HCT116 (cell line): ENCODE data around the gene LIN54. TPM values are rescaled to one million over a fixed set of nuclear protein-coding genes. Genes with fewer than 3 reads are reported as not detected.

Experiments
- ATAC-seq: fragments of 200-7000 bp; cut with Tn5 transposase; 2 replicates; pipeline ENCODE4 v1.9.1; 2020; ENCODE audit warnings: mild to moderate bottlenecking, moderate library complexity
- BruUV-seq: library from RNA; stranded (reverse); fragments of 400-500 nt; replicated peaks from 2 replicates; lab custom pipeline; 2021; lab: Mats Ljungman, UMichigan
- CTCF ChIA-PET: fragments of 300-600 bp; sonication (Branson Sonifier 250); formaldehyde crosslinking; loops from one replicate; lab custom pipeline; 2021; ENCODE audit warnings: antibody characterized with exemption; lab: Charles Lee
- POLR2A ChIA-PET: fragments of 300-600, 350-600 bp; sonication (Branson Sonifier 250); formaldehyde crosslinking; loops from one replicate; lab custom pipeline; 2021; ENCODE audit warnings: antibody characterized with exemption; lab: Charles Lee
- RAD21 ChIA-PET, 2 experiments: fragments of 300-600 bp; sonication (Branson Sonifier 250); formaldehyde crosslinking; loops; one replicate each; lab custom pipeline; 2023; ENCODE audit warnings: low total read pairs in 2 of 2; ENCODE audit not compliant: uncharacterized antibody in 2 of 2, unreplicated experiment in 2 of 2, low non-redundant PET in 1 of 2; lab: Charles Lee
- DNase-seq: peaks from one replicate; pipeline ENCODE4 v3.0.0-alpha.2; 2010; ENCODE audit warnings: low read depth, low spot score
- H2AFZ ChIP-seq: fragments of 200-600 bp; shearing (Covaris generic), sonication (generic); 2 replicates; pipeline ENCODE4 v1.6.1; 2017; ENCODE audit warnings: low read depth, mixed run types, mixed read lengths, antibody characterized with exemption, low read length; ENCODE audit not compliant: poor library complexity, severe bottlenecking
- H3K27ac ChIP-seq: 2 replicates; pipeline ENCODE4 v1.5.1; 2012; ENCODE audit warnings: low read depth, low read length
- H3K27me3 ChIP-seq: fragments of 200-600 bp; sonication (generic); 2 replicates; pipeline ENCODE4 v1.6.1; 2016; ENCODE audit warnings: mixed run types, low read length, mixed read lengths; ENCODE audit not compliant: insufficient read depth
- H3K36me3 ChIP-seq, 2 experiments: fragments of 200-500 bp in 1 of 2; fragments of 200-600 bp in 1 of 2; sonication (Bioruptor generic) in 1 of 2; sonication (generic) in 1 of 2; 2 replicates each; pipeline versions ENCODE4 v1.5.1 to v1.6.1; 2014 to 2016; ENCODE audit warnings: low read length in 2 of 2, inconsistent platforms in 1 of 2, mixed read lengths in 1 of 2, mixed run types in 1 of 2; ENCODE audit not compliant: insufficient read depth in 2 of 2, control insufficient read depth in 1 of 2
- H3K4me1 ChIP-seq, 2 experiments: fragments of 200-600 bp in 1 of 2; sonication (generic) in 1 of 2; 2 replicates each; pipeline versions ENCODE4 v1.5.1 to v1.6.1; 2012 to 2017; ENCODE audit warnings: low read length in 2 of 2, inconsistent platforms in 1 of 2, mild to moderate bottlenecking in 1 of 2, mixed read lengths in 1 of 2, mixed run types in 1 of 2, moderate library complexity in 1 of 2; ENCODE audit not compliant: insufficient read depth in 2 of 2, control insufficient read depth in 1 of 2
- H3K4me2 ChIP-seq: fragments of 200-600 bp; sonication (generic); 2 replicates; pipeline ENCODE4 v1.6.1; 2017; ENCODE audit warnings: mixed run types, low read length, mixed read lengths
- H3K4me3 ChIP-seq, 2 experiments: fragments of 200-600 bp in 1 of 2; sonication (generic) in 1 of 2; replicated peaks in 1 of 2; 2 replicates each; pipeline ENCODE4 v1.5.1; 2011 to 2016; ENCODE audit warnings: low read length in 2 of 2, control low read depth in 1 of 2, low read depth in 1 of 2, mild to moderate bottlenecking in 1 of 2, mixed read lengths in 1 of 2, mixed run types in 1 of 2
- H3K79me2 ChIP-seq: fragments of 200-600 bp; sonication (generic); 2 replicates; pipeline ENCODE4 v1.6.1; 2017; ENCODE audit warnings: mild to moderate bottlenecking, mixed run types, low read length, moderate library complexity, mixed read lengths; ENCODE audit not compliant: insufficient read depth
- H3K9ac ChIP-seq: fragments of 200-600 bp; sonication (generic); 2 replicates; pipeline ENCODE4 v1.6.1; 2016; ENCODE audit warnings: low read length, mixed read lengths
- H3K9me2 ChIP-seq: fragments of 200-600 bp; sonication (generic), shearing (Covaris generic); 2 replicates; pipeline ENCODE4 v1.6.1; 2017; ENCODE audit warnings: mixed run types, mild to moderate bottlenecking, moderate library complexity; ENCODE audit not compliant: insufficient read depth
- H3K9me3 ChIP-seq, 2 experiments: fragments of 200-500 bp in 1 of 2; fragments of 200-600 bp in 1 of 2; sonication (Bioruptor generic) in 1 of 2; sonication (generic) in 1 of 2; 2 replicates each; pipeline ENCODE4 v1.6.1; 2014 to 2017; ENCODE audit warnings: low read length in 2 of 2, mixed read lengths in 2 of 2, inconsistent platforms in 1 of 2, low read depth in 1 of 2, mild to moderate bottlenecking in 1 of 2, mixed run types in 1 of 2, moderate library complexity in 1 of 2; ENCODE audit not compliant: control insufficient read depth in 1 of 2, insufficient read depth in 1 of 2
- H4K20me1 ChIP-seq: fragments of 200-600 bp; sonication (generic), shearing (Covaris generic); 2 replicates; pipeline ENCODE4 v1.6.1; 2017; ENCODE audit warnings: mixed run types, mild to moderate bottlenecking, moderate library complexity; ENCODE audit not compliant: insufficient read depth
- CEBPB ChIP-seq: IDR thresholded peaks from 2 replicates; pipeline ENCODE4 v1.6.1; 2012; ENCODE audit warnings: low read depth
- ELF1 ChIP-seq: IDR thresholded peaks from 2 replicates; pipeline ENCODE4 v1.6.1; 2012; ENCODE audit warnings: low read depth, borderline replicate concordance
- EZH2 ChIP-seq: fragments of 200-600 bp; sonication (generic); IDR thresholded peaks from 2 replicates; pipeline ENCODE4 v1.6.1; 2017; ENCODE audit warnings: antibody characterized with exemption, mixed run types
- FOSL1 ChIP-seq: IDR thresholded peaks from 2 replicates; pipeline ENCODE4 v1.6.1; 2012; ENCODE audit warnings: low read depth
- RAD21 ChIP-seq: IDR thresholded peaks from 2 replicates; pipeline ENCODE4 v1.6.1; 2012; ENCODE audit warnings: low read depth, mild to moderate bottlenecking
- TCF7L2 ChIP-seq: IDR thresholded peaks from 2 replicates; pipeline ENCODE4 v1.7.0; 2011; ENCODE audit warnings: borderline replicate concordance, inconsistent platforms; ENCODE audit not compliant: insufficient read depth, insufficient read length; ENCODE audit errors: extremely low read depth
- ZBTB33 ChIP-seq: IDR thresholded peaks from 2 replicates; pipeline ENCODE4 v1.6.1; 2011; ENCODE audit warnings: mild to moderate bottlenecking, low read length, moderate library complexity; ENCODE audit not compliant: insufficient replicate concordance; ENCODE audit errors: extremely low read depth
- intact Hi-C: fragments of 100-400 bp; cut with micrococcal nuclease; formaldehyde crosslinking; loops from 2 replicates; pipeline ENCODE4 v1.10.0; 2022
- total RNA-seq: library from RNA; stranded (reverse); gene quantifications from one replicate; pipeline ENCODE4 v1.2.1, GENCODE V29; 2021; ENCODE audit not compliant: unreplicated experiment

The LIN54 gene
- total RNA-seq, 1 experiment from 2014 or later: 15.6 TPM

- TF ChIP-seq EZH2: no peak
Measured at GRCh38 chr4:82983444-82983843, 27.2 kb downstream of the LIN54 start (continued).

- intact Hi-C loops: no loop called here
- H2AFZ ChIP-seq: no peak overlapping the region
- H3K4me1 ChIP-seq: no peaks in the 10 kb centered on the region; a peak in 1 of 4 replicates
- no peaks in the 10 kb centered on the region for H3K9me2 ChIP-seq
- H3K27ac ChIP-seq: no peak overlapping the region
- no peak overlapping the region for H3K4me3 ChIP-seq
- no peak for DNase-seq
- no peaks in the 10 kb centered on the region for H3K27me3 ChIP-seq
- no peak overlapping the region for H3K9ac ChIP-seq
- BruUV-seq: no TSS peak
- POLR2A ChIA-PET: no interaction called here
- no peak for TF ChIP-seq CEBPB
- TF ChIP-seq RAD21: no peak
- no peak for TF ChIP-seq ELF1
- TF ChIP-seq, all 23 proteins: peak for 0
- Histone ChIP-seq H3K79me2 (peaks cover 12% of the 10 kb centered on the region; the same call in 1 of the 2 replicates), H3K36me3 (0 out of 4 replicates have a peak, but pooled peaks cover 0 to 9% of the 10 kb centered on the region in 2 experiments), H3K9me3 (no peaks in the 10 kb centered on the region), H3K4me2 (no peak overlapping the region), H4K20me1 (no peaks in the 10 kb centered on the region)
- ATAC-seq: no peak
- RAD21 ChIA-PET: no interaction called here
- CTCF ChIA-PET: no interaction called here
Measured at GRCh38 chr4:82981138-82981537, 29.5 kb downstream of the LIN54 start.

GRCh38 chr4:82975792-82976191 is 34.8 kb downstream of the LIN54 start:
- ChIA-PET CTCF (no interaction called here), POLR2A (no interaction called here), RAD21 (no interaction called here)
- no peaks in the 10 kb centered on the region for H3K27me3 ChIP-seq
- DNase-seq (no peak), ATAC-seq (no peak)
- H3K36me3 ChIP-seq: 0 out of 4 replicates have a peak, but pooled peaks cover 0 to 5% of the 10 kb centered on the region in 2 experiments
- no peak overlapping the region for H2AFZ ChIP-seq
- H4K20me1 ChIP-seq: no peaks in the 10 kb centered on the region
- BruUV-seq: no TSS peak
- no peak overlapping the region for H3K4me3 ChIP-seq
- H3K4me2 ChIP-seq: no peak overlapping the region
- TF ChIP-seq TCF7L2 (no peak), ZBTB33 (no peak), FOSL1 (no peak), CEBPB (no peak)
- H3K79me2 ChIP-seq: no peaks in the 10 kb centered on the region; the same call in 1 of the 2 replicates
- no peaks in the 10 kb centered on the region for H3K9me3 ChIP-seq
- intact Hi-C loops: no loop called here
- H3K9me2 ChIP-seq: no peaks in the 10 kb centered on the region
- no peak overlapping the region for H3K27ac ChIP-seq
- no peaks in the 10 kb centered on the region for H3K4me1 ChIP-seq
- no peak overlapping the region for H3K9ac ChIP-seq
